Measurements from ENCODE around the gene CALM1.

DNA sequence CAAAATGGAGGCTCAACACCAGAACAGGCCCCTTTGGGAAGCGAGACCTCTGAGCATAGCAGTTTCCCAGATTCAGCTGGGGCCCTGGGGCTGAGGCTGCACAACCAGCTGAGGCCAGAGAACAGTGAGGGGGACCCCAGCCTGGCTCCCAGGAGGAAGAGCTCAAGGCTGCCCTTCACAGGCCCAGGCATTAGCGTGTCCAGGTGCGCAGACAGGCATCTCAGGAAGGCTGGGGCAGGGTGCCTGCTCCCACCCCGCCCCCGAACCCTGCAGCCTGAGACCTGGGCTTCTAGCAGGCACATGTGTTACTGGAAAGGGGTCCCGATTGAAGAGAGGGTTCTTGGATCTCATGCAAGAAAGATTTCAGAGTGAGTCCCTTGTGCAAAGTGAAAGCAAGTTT, 27.2 kb downstream of the CALM1 start:
- TF ChIP-seq, protein P1, sequence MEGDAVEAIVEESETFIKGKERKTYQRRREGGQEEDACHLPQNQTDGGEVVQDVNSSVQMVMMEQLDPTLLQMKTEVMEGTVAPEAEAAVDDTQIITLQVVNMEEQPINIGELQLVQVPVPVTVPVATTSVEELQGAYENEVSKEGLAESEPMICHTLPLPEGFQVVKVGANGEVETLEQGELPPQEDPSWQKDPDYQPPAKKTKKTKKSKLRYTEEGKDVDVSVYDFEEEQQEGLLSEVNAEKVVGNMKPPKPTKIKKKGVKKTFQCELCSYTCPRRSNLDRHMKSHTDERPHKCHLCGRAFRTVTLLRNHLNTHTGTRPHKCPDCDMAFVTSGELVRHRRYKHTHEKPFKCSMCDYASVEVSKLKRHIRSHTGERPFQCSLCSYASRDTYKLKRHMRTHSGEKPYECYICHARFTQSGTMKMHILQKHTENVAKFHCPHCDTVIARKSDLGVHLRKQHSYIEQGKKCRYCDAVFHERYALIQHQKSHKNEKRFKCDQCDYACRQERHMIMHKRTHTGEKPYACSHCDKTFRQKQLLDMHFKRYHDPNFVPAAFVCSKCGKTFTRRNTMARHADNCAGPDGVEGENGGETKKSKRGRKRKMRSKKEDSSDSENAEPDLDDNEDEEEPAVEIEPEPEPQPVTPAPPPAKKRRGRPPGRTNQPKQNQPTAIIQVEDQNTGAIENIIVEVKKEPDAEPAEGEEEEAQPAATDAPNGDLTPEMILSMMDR (IDR thresholded peaks at IDR 0.05; ENCODE audit: poor library complexity) = no peak
- no peak for TF ChIP-seq EZH2 (IDR thresholded peaks at IDR 0.05; ENCODE audit: borderline replicate concordance)

Data from hepatocyte (in vitro differentiated cells).